ENCODE data around the gene ZBTB11. TPM values are rescaled to one million over a fixed set of nuclear protein-coding genes. Genes with fewer than 3 reads are reported as not detected.

Gene ZBTB11
- total and polyA plus RNA-seq, 2 of the 13 experiments (the other 11 are each of a cell fraction or from before 2014, with no cell fraction given) = 5.9 to 18.1 TPM

GRCh38 chr3:101676765-101677435 is at the start of gene ZBTB11 (continued):
- TF ChIP-seq TIGD3 (CRISPR knock-in tag; IDR thresholded peaks at IDR 0.05; ENCODE audit: borderline replicate concordance) = no peak; the same call in 1 of the 2 replicates
- peak; percentile 83 for TF ChIP-seq PHF20 (CRISPR knock-in tag; IDR thresholded peaks at IDR 0.05)
- peak; percentile 12; the same call in 1 of the 2 replicates for TF ChIP-seq ARHGAP35 (CRISPR knock-in tag; IDR thresholded peaks at IDR 0.05; ENCODE audit: borderline replicate concordance)
- TF ChIP-seq ZNF543 (CRISPR knock-in tag; IDR thresholded peaks at IDR 0.05) = peak; percentile 31; the same call in 1 of the 2 replicates
- TF ChIP-seq HMGXB3 (CRISPR knock-in tag; IDR thresholded peaks at IDR 0.05; ENCODE audit: borderline replicate concordance) = peak; percentile 73; the same call in 1 of the 2 replicates
- TF ChIP-seq ZBTB21 (CRISPR knock-in tag; IDR thresholded peaks at IDR 0.05) = peak; percentile 86
- TF ChIP-seq GABPB1 (CRISPR knock-in tag; IDR thresholded peaks at IDR 0.05) = peak; percentile 96
- TF ChIP-seq MYC (CRISPR knock-in tag; IDR thresholded peaks at IDR 0.05; ENCODE audit: borderline replicate concordance) = peak; percentile 72
- peak; percentile 4; the same call in 1 of the 2 replicates for TF ChIP-seq HNF1B (CRISPR knock-in tag; IDR thresholded peaks at IDR 0.05)
- TF ChIP-seq, protein P1, sequence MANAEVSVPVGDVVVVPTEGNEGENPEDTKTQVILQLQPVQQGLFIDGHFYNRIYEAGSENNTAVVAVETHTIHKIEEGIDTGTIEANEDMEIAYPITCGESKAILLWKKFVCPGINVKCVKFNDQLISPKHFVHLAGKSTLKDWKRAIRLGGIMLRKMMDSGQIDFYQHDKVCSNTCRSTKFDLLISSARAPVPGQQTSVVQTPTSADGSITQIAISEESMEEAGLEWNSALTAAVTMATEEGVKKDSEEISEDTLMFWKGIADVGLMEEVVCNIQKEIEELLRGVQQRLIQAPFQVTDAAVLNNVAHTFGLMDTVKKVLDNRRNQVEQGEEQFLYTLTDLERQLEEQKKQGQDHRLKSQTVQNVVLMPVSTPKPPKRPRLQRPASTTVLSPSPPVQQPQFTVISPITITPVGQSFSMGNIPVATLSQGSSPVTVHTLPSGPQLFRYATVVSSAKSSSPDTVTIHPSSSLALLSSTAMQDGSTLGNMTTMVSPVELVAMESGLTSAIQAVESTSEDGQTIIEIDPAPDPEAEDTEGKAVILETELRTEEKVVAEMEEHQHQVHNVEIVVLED (CRISPR knock-in tag; IDR thresholded peaks at IDR 0.05; ENCODE audit: borderline replicate concordance) = peak; percentile 60; the same call in 1 of the 2 replicates
- TF ChIP-seq, protein P2, sequence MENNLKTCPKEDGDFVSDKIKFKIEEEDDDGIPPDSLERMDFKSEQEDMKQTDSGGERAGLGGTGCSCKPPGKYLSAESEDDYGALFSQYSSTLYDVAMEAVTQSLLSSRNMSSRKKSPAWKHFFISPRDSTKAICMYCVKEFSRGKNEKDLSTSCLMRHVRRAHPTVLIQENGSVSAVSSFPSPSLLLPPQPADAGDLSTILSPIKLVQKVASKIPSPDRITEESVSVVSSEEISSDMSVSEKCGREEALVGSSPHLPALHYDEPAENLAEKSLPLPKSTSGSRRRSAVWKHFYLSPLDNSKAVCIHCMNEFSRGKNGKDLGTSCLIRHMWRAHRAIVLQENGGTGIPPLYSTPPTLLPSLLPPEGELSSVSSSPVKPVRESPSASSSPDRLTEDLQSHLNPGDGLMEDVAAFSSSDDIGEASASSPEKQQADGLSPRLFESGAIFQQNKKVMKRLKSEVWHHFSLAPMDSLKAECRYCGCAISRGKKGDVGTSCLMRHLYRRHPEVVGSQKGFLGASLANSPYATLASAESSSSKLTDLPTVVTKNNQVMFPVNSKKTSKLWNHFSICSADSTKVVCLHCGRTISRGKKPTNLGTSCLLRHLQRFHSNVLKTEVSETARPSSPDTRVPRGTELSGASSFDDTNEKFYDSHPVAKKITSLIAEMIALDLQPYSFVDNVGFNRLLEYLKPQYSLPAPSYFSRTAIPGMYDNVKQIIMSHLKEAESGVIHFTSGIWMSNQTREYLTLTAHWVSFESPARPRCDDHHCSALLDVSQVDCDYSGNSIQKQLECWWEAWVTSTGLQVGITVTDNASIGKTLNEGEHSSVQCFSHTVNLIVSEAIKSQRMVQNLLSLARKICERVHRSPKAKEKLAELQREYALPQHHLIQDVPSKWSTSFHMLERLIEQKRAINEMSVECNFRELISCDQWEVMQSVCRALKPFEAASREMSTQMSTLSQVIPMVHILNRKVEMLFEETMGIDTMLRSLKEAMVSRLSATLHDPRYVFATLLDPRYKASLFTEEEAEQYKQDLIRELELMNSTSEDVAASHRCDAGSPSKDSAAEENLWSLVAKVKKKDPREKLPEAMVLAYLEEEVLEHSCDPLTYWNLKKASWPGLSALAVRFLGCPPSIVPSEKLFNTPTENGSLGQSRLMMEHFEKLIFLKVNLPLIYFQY (CRISPR knock-in tag; IDR thresholded peaks at IDR 0.05; ENCODE audit: borderline replicate concordance) = no peak
- no peak for TF ChIP-seq HNRNPUL1 (IDR thresholded peaks at IDR 0.05; ENCODE audit: low read depth, low read length)
- peak; percentile 99 for TF ChIP-seq ZNF777 (CRISPR knock-in tag; IDR thresholded peaks at IDR 0.05)
- no peak for TF ChIP-seq ZNF484 (CRISPR knock-in tag; IDR thresholded peaks at IDR 0.05; ENCODE audit: borderline replicate concordance, low read depth)
- TF ChIP-seq ZNF12 (CRISPR knock-in tag; IDR thresholded peaks at IDR 0.05) = 0 out of 2 replicates have a peak, but pooled peaks have one; percentile 47

Measured in HepG2 (cell line).